Nephron (organoid): ENCODE measurements around the gene GIT2.

ENCODE experiments used
- H3K27ac Mint-ChIP-seq, 3 experiments: 2 replicates each; pipeline ENCODE4 v1.8.0; 2020; ENCODE audit warnings: mixed read lengths in 3 of 3, mild to moderate bottlenecking in 2 of 3, moderate library complexity in 1 of 3
- H3K27me3 Mint-ChIP-seq: 2 replicates; pipeline ENCODE4 v1.8.0; 2021; ENCODE audit warnings: low read depth, mild to moderate bottlenecking, moderate library complexity, mixed read lengths
- H3K36me3 Mint-ChIP-seq: 2 replicates; pipeline ENCODE4 v1.8.0; 2020; ENCODE audit warnings: low read depth, mixed read lengths
- H3K4me1 Mint-ChIP-seq: 2 replicates; pipeline ENCODE4 v1.8.0; 2020; ENCODE audit warnings: mixed read lengths
- H3K4me3 Mint-ChIP-seq, 3 experiments: 2 replicates each; pipeline ENCODE4 v1.8.0; 2020; ENCODE audit warnings: mild to moderate bottlenecking in 3 of 3, mixed read lengths in 3 of 3, moderate library complexity in 2 of 3
- H3K9me3 Mint-ChIP-seq: 2 replicates; pipeline ENCODE4 v1.8.0; 2020; ENCODE audit warnings: mixed read lengths
- CTCF ChIP-seq, 3 experiments: fragments of 200-600 bp; sonication (generic); IDR thresholded peaks; one replicate each; pipeline ENCODE4 v1.5.0; 2021; ENCODE audit warnings: antibody characterized with exemption in 3 of 3; ENCODE audit not compliant: unreplicated experiment in 3 of 3

GIT2 gene

DNA sequence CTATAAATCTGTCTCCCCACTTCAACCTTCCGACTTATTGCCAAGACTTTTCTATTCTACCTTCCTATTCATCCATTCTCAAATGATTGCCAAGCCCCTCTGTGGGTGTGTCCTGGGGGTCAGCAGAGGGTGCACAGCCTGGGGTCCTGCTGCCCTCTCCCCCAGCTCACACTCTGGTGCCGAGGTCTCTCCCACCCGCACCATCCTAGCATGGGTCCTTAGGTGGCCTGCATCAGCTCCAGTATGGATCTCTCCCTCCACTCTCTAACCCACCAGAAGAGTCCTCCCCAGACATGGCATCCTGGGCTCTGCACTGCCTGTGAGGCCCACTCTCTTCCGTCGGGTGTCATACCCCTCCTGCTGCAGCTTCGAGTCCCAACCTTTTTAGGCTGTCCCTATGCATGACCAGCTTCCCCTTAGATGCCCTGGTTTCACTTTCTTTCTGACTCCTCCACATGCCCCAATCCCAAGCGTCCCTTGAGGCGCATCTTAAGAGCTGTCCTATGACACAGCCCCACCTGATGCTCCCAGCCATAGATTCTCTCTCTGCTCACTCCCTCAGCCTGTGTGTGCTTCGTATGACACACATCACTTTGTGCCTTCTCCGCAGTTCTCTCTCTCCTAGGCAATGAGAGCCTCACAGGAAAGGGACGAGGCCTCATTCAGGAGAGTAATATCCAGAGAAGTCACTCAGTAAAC lies 43.9 kb downstream of the GIT2 start:
- no peaks in the 10 kb centered on the region for H3K27me3 Mint-ChIP-seq
- no peaks in the 10 kb centered on the region for H3K9me3 Mint-ChIP-seq
- H3K4me1 Mint-ChIP-seq: peaks cover 59% of the 10 kb centered on the region
- TF ChIP-seq CTCF (IDR thresholded peaks at IDR 0.05; ENCODE audit: unreplicated experiment in 3 of 3): no peak
- H3K27ac Mint-ChIP-seq: peak overlapping the region; percentile 93 to 99 (median 97)
- peak overlapping the region in 1 of 3 experiments; percentile 18 for H3K4me3 Mint-ChIP-seq
- peaks cover 56% of the 10 kb centered on the region for H3K36me3 Mint-ChIP-seq

DNA sequence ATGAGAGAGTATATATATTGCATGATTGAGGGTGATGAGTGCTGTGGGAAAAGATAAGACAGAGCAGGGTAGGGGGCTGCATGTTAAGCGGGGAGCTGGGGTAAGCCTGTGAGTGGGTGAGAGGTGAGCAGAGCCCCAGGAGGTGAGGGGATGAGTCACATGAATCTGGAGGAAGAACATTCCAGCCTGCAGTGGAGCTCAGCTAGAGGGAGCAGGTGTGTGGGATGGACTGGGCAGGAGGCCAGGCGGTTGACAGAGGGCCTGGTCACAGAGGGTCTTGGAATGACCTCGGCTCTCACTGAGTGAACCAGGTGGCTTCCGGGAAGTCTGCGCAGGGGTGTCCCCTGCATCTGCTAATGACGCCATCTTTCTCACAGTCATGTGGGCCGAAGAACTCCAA lies 44.4 kb downstream of the GIT2 start:
- H3K4me1 Mint-ChIP-seq: peaks cover 65% of the 10 kb centered on the region

DNA sequence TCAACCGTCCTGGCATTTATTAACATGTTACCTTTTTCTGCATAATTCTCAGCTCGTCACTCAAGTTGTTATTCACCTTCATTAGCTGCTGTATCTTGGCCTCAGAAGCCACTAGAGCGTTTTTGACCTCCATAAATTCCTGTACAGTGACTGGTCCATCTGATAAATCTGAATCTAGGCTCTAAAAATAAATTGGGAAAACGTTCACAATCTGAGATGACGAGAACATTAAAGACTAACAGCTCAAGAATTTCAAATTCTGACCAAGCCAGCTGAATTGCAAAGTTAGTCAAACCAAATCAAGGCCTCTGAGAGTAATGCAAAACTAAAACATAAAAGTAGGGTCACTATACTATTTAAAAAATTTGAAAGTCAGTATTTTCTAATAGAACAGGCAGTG lies 45.0 kb downstream of the GIT2 start:
- H3K4me1 Mint-ChIP-seq: peaks cover 71% of the 10 kb centered on the region
- no peaks in the 10 kb centered on the region for H3K27me3 Mint-ChIP-seq
- no peaks in the 10 kb centered on the region for H3K9me3 Mint-ChIP-seq
- TF ChIP-seq CTCF (IDR thresholded peaks at IDR 0.05; ENCODE audit: unreplicated experiment in 3 of 3): no peak
- H3K27ac Mint-ChIP-seq: peak overlapping the region; percentile 93 to 99 (median 97)
- no peak overlapping the region for H3K4me3 Mint-ChIP-seq
- peaks cover 57% of the 10 kb centered on the region for H3K36me3 Mint-ChIP-seq

More for the DNA sequence above, 44.4 kb downstream of the GIT2 start:
- no peak for TF ChIP-seq CTCF (IDR thresholded peaks at IDR 0.05; ENCODE audit: unreplicated experiment in 3 of 3)
- Mint-ChIP-seq H3K9me3 (no peaks in the 10 kb centered on the region), H3K27ac (peak overlapping the region; percentile 93 to 99 (median 97)), H3K4me3 (no peak overlapping the region), H3K27me3 (no peaks in the 10 kb centered on the region), H3K36me3 (peaks cover 57% of the 10 kb centered on the region)

GRCh38 chr12:109950625-109951024 lies 45.5 kb downstream of the GIT2 start:
- H3K36me3 Mint-ChIP-seq: peaks cover 55% of the 10 kb centered on the region
- no peaks in the 10 kb centered on the region for H3K27me3 Mint-ChIP-seq
- H3K4me1 Mint-ChIP-seq: peaks cover 71% of the 10 kb centered on the region
- no peaks in the 10 kb centered on the region for H3K9me3 Mint-ChIP-seq
- H3K4me3 Mint-ChIP-seq: no peak overlapping the region
- H3K27ac Mint-ChIP-seq: peak overlapping the region; percentile 93 to 99 (median 97)
- TF ChIP-seq CTCF (IDR thresholded peaks at IDR 0.05; ENCODE audit: unreplicated experiment in 3 of 3): no peak

- H3K27me3 Mint-ChIP-seq: no peaks in the 10 kb centered on the region
- peaks cover 47% of the 10 kb centered on the region for H3K36me3 Mint-ChIP-seq
- TF ChIP-seq CTCF (IDR thresholded peaks at IDR 0.05; ENCODE audit: unreplicated experiment in 3 of 3): no peak
- H3K27ac Mint-ChIP-seq: peak overlapping the region; percentile 93 to 99 (median 97)
- peaks cover 83% of the 10 kb centered on the region for H3K4me1 Mint-ChIP-seq
- H3K4me3 Mint-ChIP-seq: peak overlapping the region in 1 of 3 experiments; percentile 45
- no peaks in the 10 kb centered on the region for H3K9me3 Mint-ChIP-seq
These were observed 47.1 kb downstream of the GIT2 start for GRCh38 chr12:109949089-109949488.

DNA sequence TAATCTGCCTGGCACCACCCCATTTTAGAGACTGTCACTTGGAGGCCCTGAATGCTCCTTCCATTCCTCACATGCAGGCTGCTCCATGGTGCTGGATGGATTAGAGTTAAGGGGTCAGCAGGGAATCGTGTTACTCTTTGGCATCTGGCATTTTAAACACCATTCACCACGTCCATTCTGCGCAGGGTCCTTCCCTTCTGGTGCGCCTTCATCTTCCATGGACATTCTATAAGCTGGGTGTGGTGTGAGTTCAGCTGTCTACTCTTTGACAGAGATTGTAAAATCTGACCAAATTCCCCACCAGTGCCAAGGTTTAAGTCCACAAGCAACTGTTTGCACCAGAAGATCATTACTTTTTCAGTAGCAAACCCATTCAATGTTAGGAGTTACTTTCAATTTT lies 47.8 kb downstream of the GIT2 start:
- Mint-ChIP-seq H3K27me3 (no peaks in the 10 kb centered on the region), H3K27ac (peak overlapping the region; percentile 93 to 99 (median 97)), H3K9me3 (no peaks in the 10 kb centered on the region)

More for the DNA sequence above, 47.8 kb downstream of the GIT2 start:
- peak overlapping the region in 2 of 3 experiments; percentile 33 to 75 for H3K4me3 Mint-ChIP-seq
- H3K4me1 Mint-ChIP-seq: peaks cover 83% of the 10 kb centered on the region
- H3K36me3 Mint-ChIP-seq: peaks cover 42% of the 10 kb centered on the region
- no peak for TF ChIP-seq CTCF (IDR thresholded peaks at IDR 0.05; ENCODE audit: unreplicated experiment in 3 of 3)
